Retinal pigment epithelial cell (primary cell): Measurements from ENCODE around the gene PRSS1.
"Not testable (repeated sequence)": the region's sequence is repeated elsewhere in the genome, so short reads cannot be mapped to it uniquely, and the experiment has no call there.

Experiments
- DNase-seq: peaks from one replicate; pipeline ENCODE4 v3.0.0-alpha.2; 2010; ENCODE audit warnings: low read depth
- H3K4me3 ChIP-seq: 2 replicates; pipeline ENCODE4 v1.5.1; 2011; ENCODE audit warnings: mild to moderate bottlenecking, low read length, control low read depth, moderate library complexity
- TF ChIP-seq, protein P1 (sequence below): conservative IDR thresholded peaks from 2 replicates; pipeline ENCODE4 v1.5.1; 2011; ENCODE audit warnings: low read depth, low read length, control low read depth, inconsistent platforms

The PRSS1 gene

DNA sequence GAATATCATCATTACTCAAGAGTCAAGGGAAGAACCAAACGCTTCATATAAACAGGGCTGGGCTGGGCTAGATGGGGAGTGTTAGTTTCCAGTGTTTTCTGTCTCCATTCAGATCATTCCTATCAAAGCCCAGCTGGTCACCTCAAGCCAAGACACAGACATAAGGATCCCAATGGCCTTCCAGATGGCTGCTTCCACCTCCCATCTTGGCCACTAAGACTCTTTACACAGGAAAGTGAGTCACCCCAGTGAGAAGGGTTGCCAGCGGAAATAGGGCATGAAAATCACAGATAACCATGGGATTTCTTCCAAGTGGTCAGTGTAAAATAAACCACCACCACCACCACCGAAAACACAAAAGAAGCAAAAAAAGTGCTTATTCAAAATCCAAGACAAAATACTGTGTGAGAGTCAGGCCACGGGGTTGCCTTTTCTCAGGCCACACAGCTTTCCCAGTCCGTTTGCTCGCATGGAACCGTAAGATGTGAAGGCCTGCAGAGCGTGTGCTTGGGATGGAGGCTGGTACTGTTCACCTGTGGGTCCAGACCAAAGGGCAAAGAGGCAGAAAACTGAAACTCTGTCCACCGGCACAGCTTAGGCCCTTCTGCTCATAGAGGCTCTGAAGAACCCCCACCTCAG lies 27.1 kb downstream of the PRSS1 start:
- no peak for DNase-seq
- no peak overlapping the region for H3K4me3 ChIP-seq
- TF ChIP-seq, protein P1, sequence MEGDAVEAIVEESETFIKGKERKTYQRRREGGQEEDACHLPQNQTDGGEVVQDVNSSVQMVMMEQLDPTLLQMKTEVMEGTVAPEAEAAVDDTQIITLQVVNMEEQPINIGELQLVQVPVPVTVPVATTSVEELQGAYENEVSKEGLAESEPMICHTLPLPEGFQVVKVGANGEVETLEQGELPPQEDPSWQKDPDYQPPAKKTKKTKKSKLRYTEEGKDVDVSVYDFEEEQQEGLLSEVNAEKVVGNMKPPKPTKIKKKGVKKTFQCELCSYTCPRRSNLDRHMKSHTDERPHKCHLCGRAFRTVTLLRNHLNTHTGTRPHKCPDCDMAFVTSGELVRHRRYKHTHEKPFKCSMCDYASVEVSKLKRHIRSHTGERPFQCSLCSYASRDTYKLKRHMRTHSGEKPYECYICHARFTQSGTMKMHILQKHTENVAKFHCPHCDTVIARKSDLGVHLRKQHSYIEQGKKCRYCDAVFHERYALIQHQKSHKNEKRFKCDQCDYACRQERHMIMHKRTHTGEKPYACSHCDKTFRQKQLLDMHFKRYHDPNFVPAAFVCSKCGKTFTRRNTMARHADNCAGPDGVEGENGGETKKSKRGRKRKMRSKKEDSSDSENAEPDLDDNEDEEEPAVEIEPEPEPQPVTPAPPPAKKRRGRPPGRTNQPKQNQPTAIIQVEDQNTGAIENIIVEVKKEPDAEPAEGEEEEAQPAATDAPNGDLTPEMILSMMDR, result no peak

- DNase-seq, H3K4me3 ChIP-seq: not testable (repeated sequence)
Observed at GRCh38 chr7:142776845-142777225, 27.6 kb downstream of the PRSS1 start.

GRCh38 chr7:142777318-142777717 lies 28.0 kb downstream of the PRSS1 start:
- TF ChIP-seq, protein P1, result no peak
- no peak overlapping the region for H3K4me3 ChIP-seq
- DNase-seq, result no peak

DNA sequence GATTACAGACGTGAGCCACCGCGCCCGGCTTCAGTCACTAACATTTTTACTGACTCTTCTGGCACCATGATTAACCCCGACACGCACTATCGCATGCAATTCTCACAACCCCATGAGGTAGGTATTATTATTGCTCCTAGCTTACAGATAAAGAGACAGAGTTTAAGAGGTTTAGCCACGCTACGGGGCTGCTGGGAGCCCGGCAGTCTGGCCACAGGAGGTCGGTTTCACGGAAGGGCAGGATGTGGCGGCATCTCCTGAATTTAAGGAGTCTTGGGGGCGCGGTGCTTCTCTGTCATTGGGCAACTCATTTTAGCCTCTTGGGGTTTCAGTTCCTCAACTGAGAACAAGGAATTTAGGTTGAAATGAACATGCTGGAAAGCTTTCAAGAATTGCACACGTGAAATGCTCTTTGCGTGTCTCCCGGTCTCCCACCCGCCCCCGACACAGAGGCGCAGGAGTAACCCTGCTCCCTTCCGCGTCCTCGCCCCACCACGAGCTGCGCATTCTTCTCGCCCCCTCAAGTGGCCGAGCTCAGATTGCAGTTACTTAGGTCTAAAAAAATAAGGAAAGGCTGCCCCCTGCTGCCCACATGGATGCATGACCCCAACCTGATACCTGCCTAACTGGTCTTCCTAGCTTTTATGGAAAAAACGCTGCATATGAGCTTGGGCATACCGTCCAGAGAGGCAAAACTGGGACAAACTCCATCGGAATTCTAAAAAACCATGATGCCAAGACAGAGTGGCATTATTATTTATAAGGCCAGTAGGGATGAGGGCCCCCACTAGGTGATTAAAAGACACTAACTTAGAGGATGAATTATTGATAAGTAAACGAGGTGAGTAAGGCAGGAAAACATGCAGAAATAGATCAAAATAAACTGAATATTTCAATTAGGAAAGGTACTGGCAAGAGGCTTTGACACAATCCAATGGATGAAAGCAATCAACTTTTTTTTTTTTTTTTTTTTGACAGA lies 33.9 kb downstream of the PRSS1 start:
- DNase-seq, result peak; percentile 62
- peak overlapping the region; percentile 15 for H3K4me3 ChIP-seq
- TF ChIP-seq, protein P1, result peak; percentile 93

DNA sequence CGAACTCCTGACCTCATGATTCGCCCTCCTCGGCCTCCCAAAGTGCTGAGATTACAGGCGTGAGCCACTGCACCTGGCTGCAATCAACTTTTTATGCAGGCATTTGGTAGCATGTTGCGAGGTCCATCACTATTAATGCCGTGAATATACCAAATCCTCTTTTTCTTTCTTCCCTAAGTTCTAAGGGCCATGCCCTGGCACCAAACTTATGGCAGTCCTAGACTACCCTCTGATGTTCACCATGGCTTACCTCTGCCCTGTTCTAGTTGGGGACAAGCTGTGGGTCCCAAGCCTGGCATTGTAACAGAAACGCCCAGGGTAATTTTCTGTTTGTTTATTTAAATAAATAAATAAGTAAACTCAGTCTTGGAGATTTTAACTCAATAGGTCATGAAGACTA lies 34.8 kb downstream of the PRSS1 start:
- no peak overlapping the region for H3K4me3 ChIP-seq
- DNase-seq, result no peak
- TF ChIP-seq, protein P1, result no peak

GRCh38 chr7:142784716-142785115 lies 35.4 kb downstream of the PRSS1 start:
- TF ChIP-seq, protein P1, result no peak
- H3K4me3 ChIP-seq, result no peak overlapping the region
- DNase-seq, result no peak

DNA sequence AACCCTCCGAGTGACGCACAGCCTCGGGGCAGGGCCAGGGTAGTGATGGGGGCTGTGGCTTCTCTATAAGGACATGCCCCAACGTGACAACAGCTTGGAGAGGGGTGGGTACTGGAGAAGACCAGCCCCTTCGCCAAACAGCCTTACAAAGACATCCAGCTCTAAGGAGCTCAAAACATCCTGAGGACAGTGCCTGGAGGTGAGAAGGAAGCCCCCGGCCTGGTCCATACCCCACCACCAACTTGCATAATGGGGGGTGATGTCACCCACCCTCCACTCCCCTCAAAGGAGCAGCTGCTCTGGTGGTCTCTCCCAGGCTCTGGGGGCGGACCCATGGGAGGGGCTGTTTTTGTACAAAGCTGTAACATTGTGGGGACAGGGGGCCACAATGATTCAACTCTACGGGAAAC lies 36.6 kb downstream of the PRSS1 start:
- no peak overlapping the region for H3K4me3 ChIP-seq
- TF ChIP-seq, protein P1, result no peak
- no peak for DNase-seq
